HEK293 (cell line): ENCODE measurements around the gene IL6R.

Experiments
- CTCF ChIA-PET: fragments of 350-600 bp; formaldehyde crosslinking; extraction: SDS; loops from one replicate; lab custom pipeline; 2021; ENCODE audit warnings: antibody characterized with exemption; lab: Yijun Ruan, JAX
- POLR2A ChIA-PET: fragments of 300-600 bp; formaldehyde crosslinking; extraction: SDS; loops from one replicate; lab custom pipeline; 2020; ENCODE audit warnings: antibody characterized with exemption, inconsistent platforms; lab: Yijun Ruan, JAX
- H3K27ac ChIP-seq: fragments of 200-500 bp; sonication (Bioruptor generic); 2 replicates; pipeline ENCODE4 v1.5.1; 2014; ENCODE audit warnings: low read depth, low read length, control low read depth, inconsistent platforms; ENCODE audit errors: extremely low read depth
- H3K36me3 ChIP-seq, 2 experiments: fragments of 200-500 bp in 1 of 2; sonication (Bioruptor generic) in 1 of 2; 1 replicate in 1 of 2; 2 replicates in 1 of 2; pipeline ENCODE4 v1.5.1; 2014 to 2017; ENCODE audit warnings: inconsistent platforms in 2 of 2, low read length in 2 of 2; ENCODE audit not compliant: control insufficient read depth in 2 of 2, insufficient read depth in 1 of 2
- H3K4me1 ChIP-seq: fragments of 200-500 bp; sonication (Bioruptor generic); 2 replicates; pipeline ENCODE4 v1.5.1; 2014; ENCODE audit warnings: mild to moderate bottlenecking, low read length, inconsistent platforms; ENCODE audit not compliant: control insufficient read depth, insufficient read depth
- H3K4me3 ChIP-seq: 2 replicates; pipeline ENCODE4 v1.5.1; 2011; ENCODE audit warnings: low read depth, mild to moderate bottlenecking, control low read depth, low read length, moderate library complexity
- H3K9me3 ChIP-seq: fragments of 200-500 bp; sonication (Bioruptor generic); 2 replicates; pipeline ENCODE4 v1.5.1; 2014; ENCODE audit warnings: low read depth, low read length, inconsistent platforms; ENCODE audit not compliant: control insufficient read depth, insufficient read depth
- GFI1B ChIP-seq: fragments of 450-650 bp; formaldehyde crosslinking; IDR thresholded peaks from 2 replicates; pipeline ENCODE4 v1.5.1; 2016; ENCODE audit warnings: missing biosample characterization, missing genetic modification characterization
- KLF17 ChIP-seq: fragments of 450-650 bp; formaldehyde crosslinking; IDR thresholded peaks from 2 replicates; pipeline ENCODE4 v1.5.1; 2016; ENCODE audit warnings: missing biosample characterization, missing genetic modification characterization
- PRDM2 ChIP-seq: fragments of 450-650 bp; formaldehyde crosslinking; IDR thresholded peaks from 2 replicates; pipeline ENCODE4 v1.5.1; 2016; ENCODE audit warnings: missing biosample characterization, missing genetic modification characterization, borderline replicate concordance
- ZBTB48 ChIP-seq: fragments of 450-650 bp; formaldehyde crosslinking; IDR thresholded peaks from 2 replicates; pipeline ENCODE4 v1.5.1; 2016; ENCODE audit warnings: missing biosample characterization, missing genetic modification characterization
- ZNF571 ChIP-seq: fragments of 450-650 bp; formaldehyde crosslinking; IDR thresholded peaks from 2 replicates; pipeline ENCODE4 v1.5.0; 2017; ENCODE audit warnings: missing biosample characterization, missing genetic modification characterization
- ZNF600 ChIP-seq: fragments of 450-650 bp; formaldehyde crosslinking; IDR thresholded peaks from 2 replicates; pipeline ENCODE4 v1.5.1; 2016; ENCODE audit warnings: missing biosample characterization, missing genetic modification characterization
- ZNF621 ChIP-seq: fragments of 450-650 bp; formaldehyde crosslinking; IDR thresholded peaks from 2 replicates; pipeline ENCODE4 v1.5.1; 2017; ENCODE audit warnings: missing biosample characterization, missing genetic modification characterization
- ZNF707 ChIP-seq: fragments of 450-650 bp; formaldehyde crosslinking; IDR thresholded peaks from 2 replicates; pipeline ENCODE4 v1.5.1; 2016; ENCODE audit warnings: missing biosample characterization, missing genetic modification characterization
- TF ChIP-seq, protein P1 (sequence below): fragments of 450-650 bp; formaldehyde crosslinking; IDR thresholded peaks from 2 replicates; pipeline ENCODE4 v1.5.1; 2016; ENCODE audit warnings: missing biosample characterization, missing genetic modification characterization
- TF ChIP-seq, protein P2 (sequence below): fragments of 450-650 bp; formaldehyde crosslinking; IDR thresholded peaks from 2 replicates; pipeline ENCODE4 v1.5.1; 2016; ENCODE audit warnings: missing biosample characterization, missing genetic modification characterization
- TF ChIP-seq, protein P3 (sequence below): fragments of 450-650 bp; formaldehyde crosslinking; IDR thresholded peaks from 2 replicates; pipeline ENCODE4 v1.5.1; 2016; ENCODE audit warnings: missing biosample characterization, missing genetic modification characterization, low read depth

IL6R gene

GRCh38 chr1:154423304-154423987 lies 18.3 kb downstream of the IL6R start (continued):
- TF ChIP-seq PRDM2 (tag by site-specific recombination): no peak

- H3K4me1 ChIP-seq: peaks cover 11% of the 10 kb centered on the region
- no peaks in the 10 kb centered on the region for H3K9me3 ChIP-seq
- TF ChIP-seq ZNF621: no peak
- TF ChIP-seq, protein P1, sequence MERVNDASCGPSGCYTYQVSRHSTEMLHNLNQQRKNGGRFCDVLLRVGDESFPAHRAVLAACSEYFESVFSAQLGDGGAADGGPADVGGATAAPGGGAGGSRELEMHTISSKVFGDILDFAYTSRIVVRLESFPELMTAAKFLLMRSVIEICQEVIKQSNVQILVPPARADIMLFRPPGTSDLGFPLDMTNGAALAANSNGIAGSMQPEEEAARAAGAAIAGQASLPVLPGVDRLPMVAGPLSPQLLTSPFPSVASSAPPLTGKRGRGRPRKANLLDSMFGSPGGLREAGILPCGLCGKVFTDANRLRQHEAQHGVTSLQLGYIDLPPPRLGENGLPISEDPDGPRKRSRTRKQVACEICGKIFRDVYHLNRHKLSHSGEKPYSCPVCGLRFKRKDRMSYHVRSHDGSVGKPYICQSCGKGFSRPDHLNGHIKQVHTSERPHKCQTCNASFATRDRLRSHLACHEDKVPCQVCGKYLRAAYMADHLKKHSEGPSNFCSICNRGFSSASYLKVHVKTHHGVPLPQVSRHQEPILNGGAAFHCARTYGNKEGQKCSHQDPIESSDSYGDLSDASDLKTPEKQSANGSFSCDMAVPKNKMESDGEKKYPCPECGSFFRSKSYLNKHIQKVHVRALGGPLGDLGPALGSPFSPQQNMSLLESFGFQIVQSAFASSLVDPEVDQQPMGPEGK (tag by site-specific recombination): no peak
- no peak for TF ChIP-seq ZNF571
- TF ChIP-seq ZNF600 (tag by site-specific recombination): no peak
- no peak for TF ChIP-seq ZNF707 (tag by site-specific recombination)
- TF ChIP-seq ZBTB48 (tag by site-specific recombination): no peak
- TF ChIP-seq GFI1B: no peak
- no peak for TF ChIP-seq KLF17 (tag by site-specific recombination)
- TF ChIP-seq, protein P2, sequence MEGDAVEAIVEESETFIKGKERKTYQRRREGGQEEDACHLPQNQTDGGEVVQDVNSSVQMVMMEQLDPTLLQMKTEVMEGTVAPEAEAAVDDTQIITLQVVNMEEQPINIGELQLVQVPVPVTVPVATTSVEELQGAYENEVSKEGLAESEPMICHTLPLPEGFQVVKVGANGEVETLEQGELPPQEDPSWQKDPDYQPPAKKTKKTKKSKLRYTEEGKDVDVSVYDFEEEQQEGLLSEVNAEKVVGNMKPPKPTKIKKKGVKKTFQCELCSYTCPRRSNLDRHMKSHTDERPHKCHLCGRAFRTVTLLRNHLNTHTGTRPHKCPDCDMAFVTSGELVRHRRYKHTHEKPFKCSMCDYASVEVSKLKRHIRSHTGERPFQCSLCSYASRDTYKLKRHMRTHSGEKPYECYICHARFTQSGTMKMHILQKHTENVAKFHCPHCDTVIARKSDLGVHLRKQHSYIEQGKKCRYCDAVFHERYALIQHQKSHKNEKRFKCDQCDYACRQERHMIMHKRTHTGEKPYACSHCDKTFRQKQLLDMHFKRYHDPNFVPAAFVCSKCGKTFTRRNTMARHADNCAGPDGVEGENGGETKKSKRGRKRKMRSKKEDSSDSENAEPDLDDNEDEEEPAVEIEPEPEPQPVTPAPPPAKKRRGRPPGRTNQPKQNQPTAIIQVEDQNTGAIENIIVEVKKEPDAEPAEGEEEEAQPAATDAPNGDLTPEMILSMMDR (tag by site-specific recombination): no peak
- TF ChIP-seq, protein P3, sequence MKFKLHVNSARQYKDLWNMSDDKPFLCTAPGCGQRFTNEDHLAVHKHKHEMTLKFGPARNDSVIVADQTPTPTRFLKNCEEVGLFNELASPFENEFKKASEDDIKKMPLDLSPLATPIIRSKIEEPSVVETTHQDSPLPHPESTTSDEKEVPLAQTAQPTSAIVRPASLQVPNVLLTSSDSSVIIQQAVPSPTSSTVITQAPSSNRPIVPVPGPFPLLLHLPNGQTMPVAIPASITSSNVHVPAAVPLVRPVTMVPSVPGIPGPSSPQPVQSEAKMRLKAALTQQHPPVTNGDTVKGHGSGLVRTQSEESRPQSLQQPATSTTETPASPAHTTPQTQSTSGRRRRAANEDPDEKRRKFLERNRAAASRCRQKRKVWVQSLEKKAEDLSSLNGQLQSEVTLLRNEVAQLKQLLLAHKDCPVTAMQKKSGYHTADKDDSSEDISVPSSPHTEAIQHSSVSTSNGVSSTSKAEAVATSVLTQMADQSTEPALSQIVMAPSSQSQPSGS: no peak
- H3K4me3 ChIP-seq: no peak overlapping the region
- POLR2A ChIA-PET: no interaction called here
- H3K27ac ChIP-seq: no peak overlapping the region
- H3K36me3 ChIP-seq: no peaks in the 10 kb centered on the region
- CTCF ChIA-PET: no interaction called here
Measured at GRCh38 chr1:154423988-154424326, 18.8 kb downstream of the IL6R start.
